ENCODE data around the gene NAE1. TPM values are rescaled to one million over a fixed set of nuclear protein-coding genes. Genes with fewer than 3 reads are reported as not detected.

NAE1 gene
- total RNA-seq (68.1 TPM), polyA plus RNA-seq (10 to 100 TPM; 81.2 to 89.1 (median 86.5) TPM)

- peaks cover 5% of the 10 kb centered on the region for H3K27me3 Mint-ChIP-seq
- Histone ChIP-seq H3K4me1 (ENCODE audit: control insufficient read depth, insufficient read depth, low read length, poor library complexity, severe bottlenecking) (peaks cover 29% of the 10 kb centered on the region), H3K9me3 (ENCODE audit: control insufficient read depth in 2 of 2, low read length in 2 of 2) (no peaks in the 10 kb centered on the region), H3K27ac (ENCODE audit: insufficient read depth, low read length, poor library complexity, severe bottlenecking) (peak within 1 kb of the TSS; percentile 65), H3K4me3 (ENCODE audit: low read depth, low read length) (peak within 1 kb of the TSS; percentile 90), H3K27me3 (ENCODE audit: control insufficient read depth, insufficient read depth, low read length) (no peaks in the 10 kb centered on the region), H3K36me3 (ENCODE audit: control insufficient read depth, insufficient read depth, low read length) (peaks cover 18% of the 10 kb centered on the region)
- DNase-seq (peak; percentile 81 to 92 (median 91)), ATAC-seq (ENCODE audit: low read depth in 2 of 2) (peak; percentile 94)
- H3K9me3 Mint-ChIP-seq = no peaks in the 10 kb centered on the region
- peaks cover 17 to 45% (median 26%) of the 10 kb centered on the region in 4 donors for H3K4me1 Mint-ChIP-seq
- peaks cover 16% of the 10 kb centered on the region for H3K36me3 Mint-ChIP-seq
- peak within 1 kb of the TSS; percentile 86 to 91 (median 88) for H3K4me3 Mint-ChIP-seq
- peak within 1 kb of the TSS; percentile 14 to 81 (median 73) for H3K27ac Mint-ChIP-seq
Observed at GRCh38 chr16:66830422-66831404, at the start of gene NAE1. NAE1 (minus strand) TSS chr16:66830976; CDS start chr16:66830899, 77 bp downstream.

- peak in 1 of 3 donors; percentile 42 for DNase-seq
- Histone ChIP-seq H3K27ac (ENCODE audit: insufficient read depth, low read length, poor library complexity, severe bottlenecking) (no peak overlapping the region), H3K27me3 (ENCODE audit: control insufficient read depth, insufficient read depth, low read length) (no peaks in the 10 kb centered on the region), H3K4me3 (ENCODE audit: low read depth, low read length) (no peak overlapping the region), H3K4me1 (ENCODE audit: control insufficient read depth, insufficient read depth, low read length, poor library complexity, severe bottlenecking) (peaks cover 24% of the 10 kb centered on the region), H3K9me3 (ENCODE audit: control insufficient read depth in 2 of 2, low read length in 2 of 2) (no peaks in the 10 kb centered on the region), H3K36me3 (ENCODE audit: control insufficient read depth, insufficient read depth, low read length) (no peaks in the 10 kb centered on the region)
- peaks cover 13 to 40% (median 26%) of the 10 kb centered on the region in 4 donors for H3K4me1 Mint-ChIP-seq
- no peak for ATAC-seq (ENCODE audit: low read depth in 2 of 2)
- H3K36me3 Mint-ChIP-seq = no peaks in the 10 kb centered on the region
- no peaks in the 10 kb centered on the region for H3K27me3 Mint-ChIP-seq
- peak overlapping the region in 1 of 3 donors; percentile 21 for H3K27ac Mint-ChIP-seq
- peak overlapping the region in 3 of 4 donors; percentile 73 to 90 (median 75) for H3K4me3 Mint-ChIP-seq
- H3K9me3 Mint-ChIP-seq = peaks cover 0 to 2% (median 0%) of the 10 kb centered on the region in 7 donors
Observed at GRCh38 chr16:66878067-66878466, 47.3 kb upstream of the NAE1 start.

GRCh38 chr16:66874079-66874775, 43.5 kb upstream of the NAE1 start:
- Histone ChIP-seq H3K27me3 (ENCODE audit: control insufficient read depth, insufficient read depth, low read length) (no peaks in the 10 kb centered on the region), H3K9me3 (ENCODE audit: control insufficient read depth in 2 of 2, low read length in 2 of 2) (no peaks in the 10 kb centered on the region), H3K4me1 (ENCODE audit: control insufficient read depth, insufficient read depth, low read length, poor library complexity, severe bottlenecking) (peaks cover 9% of the 10 kb centered on the region), H3K36me3 (ENCODE audit: control insufficient read depth, insufficient read depth, low read length) (no peaks in the 10 kb centered on the region), H3K27ac (ENCODE audit: insufficient read depth, low read length, poor library complexity, severe bottlenecking) (no peak overlapping the region), H3K4me3 (ENCODE audit: low read depth, low read length) (no peak overlapping the region)
- no peaks in the 10 kb centered on the region for H3K27me3 Mint-ChIP-seq
- ATAC-seq (ENCODE audit: low read depth in 2 of 2) = no peak
- peaks cover 0 to 2% (median 0%) of the 10 kb centered on the region in 7 donors for H3K9me3 Mint-ChIP-seq
- H3K27ac Mint-ChIP-seq = peak overlapping the region; percentile 73 to 89 (median 77)
- H3K36me3 Mint-ChIP-seq = no peaks in the 10 kb centered on the region
- peaks cover 7 to 24% (median 15%) of the 10 kb centered on the region in 4 donors for H3K4me1 Mint-ChIP-seq
- H3K4me3 Mint-ChIP-seq = peak overlapping the region; percentile 50 to 85 (median 58)
- no peak for DNase-seq

DNA sequence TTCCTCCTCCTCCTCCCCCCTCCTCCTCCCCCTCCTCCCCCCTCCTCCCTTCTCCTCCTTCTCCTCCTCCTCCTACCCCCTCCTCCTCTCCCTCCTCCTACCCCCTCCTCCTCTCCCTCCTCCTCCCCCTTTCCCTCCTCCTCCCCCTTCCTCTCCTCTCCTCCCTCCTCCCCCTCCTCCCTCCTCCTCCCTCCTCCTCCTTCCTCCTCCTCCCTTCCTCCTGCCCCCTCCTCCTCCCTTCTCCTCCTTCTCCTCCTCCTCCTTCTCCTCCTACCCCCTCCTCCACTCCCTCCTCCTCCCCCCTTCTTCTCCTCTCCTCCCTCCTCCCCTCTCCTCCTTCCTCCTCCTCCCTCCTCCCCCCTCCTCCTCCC, 42.9 kb upstream of the NAE1 start:
- peaks cover 0 to 2% (median 0%) of the 10 kb centered on the region in 7 donors for H3K9me3 Mint-ChIP-seq
- peak overlapping the region in 1 of 3 donors; percentile 81 for H3K27ac Mint-ChIP-seq
- peak overlapping the region; percentile 65 for H3K27ac ChIP-seq (ENCODE audit: insufficient read depth, low read length, poor library complexity, severe bottlenecking)
- peak overlapping the region in 1 of 4 donors; percentile 79 for H3K4me3 Mint-ChIP-seq
- no peaks in the 10 kb centered on the region for H3K9me3 ChIP-seq (ENCODE audit: control insufficient read depth in 2 of 2, low read length in 2 of 2)
- H3K27me3 Mint-ChIP-seq = no peaks in the 10 kb centered on the region
- H3K4me3 ChIP-seq (ENCODE audit: low read depth, low read length) = no peak overlapping the region
- peaks cover 7 to 24% (median 15%) of the 10 kb centered on the region in 4 donors for H3K4me1 Mint-ChIP-seq
- H3K27me3 ChIP-seq (ENCODE audit: control insufficient read depth, insufficient read depth, low read length) = no peaks in the 10 kb centered on the region
- no peaks in the 10 kb centered on the region for H3K36me3 ChIP-seq (ENCODE audit: control insufficient read depth, insufficient read depth, low read length)
- DNase-seq (no peak), ATAC-seq (ENCODE audit: low read depth in 2 of 2) (no peak)
- H3K4me1 ChIP-seq (ENCODE audit: control insufficient read depth, insufficient read depth, low read length, poor library complexity, severe bottlenecking) = peaks cover 9% of the 10 kb centered on the region
- H3K36me3 Mint-ChIP-seq = no peaks in the 10 kb centered on the region

- peak; percentile 82 to 83 for ATAC-seq (ENCODE audit: low read depth in 2 of 2)
- peaks cover 9% of the 10 kb centered on the region for H3K4me1 ChIP-seq (ENCODE audit: control insufficient read depth, insufficient read depth, low read length, poor library complexity, severe bottlenecking)
- Mint-ChIP-seq H3K4me3 (peak overlapping the region; percentile 79 to 88 (median 86)), H3K36me3 (no peaks in the 10 kb centered on the region), H3K9me3 (peaks cover 0 to 2% (median 0%) of the 10 kb centered on the region in 7 donors), H3K27me3 (no peaks in the 10 kb centered on the region), H3K4me1 (peaks cover 6 to 21% (median 14%) of the 10 kb centered on the region in 4 donors), H3K27ac (peak overlapping the region; percentile 81 to 90 (median 89))
- H3K27ac ChIP-seq (ENCODE audit: insufficient read depth, low read length, poor library complexity, severe bottlenecking) = peak overlapping the region; percentile 65
- peak overlapping the region; percentile 56 for H3K4me3 ChIP-seq (ENCODE audit: low read depth, low read length)
- no peaks in the 10 kb centered on the region for H3K36me3 ChIP-seq (ENCODE audit: control insufficient read depth, insufficient read depth, low read length)
- DNase-seq = peak; percentile 74 to 95 (median 80)
- H3K9me3 ChIP-seq (ENCODE audit: control insufficient read depth in 2 of 2, low read length in 2 of 2) = no peaks in the 10 kb centered on the region
- no peaks in the 10 kb centered on the region for H3K27me3 ChIP-seq (ENCODE audit: control insufficient read depth, insufficient read depth, low read length)
Observed at GRCh38 chr16:66872943-66873684, 42.3 kb upstream of the NAE1 start.

DNA sequence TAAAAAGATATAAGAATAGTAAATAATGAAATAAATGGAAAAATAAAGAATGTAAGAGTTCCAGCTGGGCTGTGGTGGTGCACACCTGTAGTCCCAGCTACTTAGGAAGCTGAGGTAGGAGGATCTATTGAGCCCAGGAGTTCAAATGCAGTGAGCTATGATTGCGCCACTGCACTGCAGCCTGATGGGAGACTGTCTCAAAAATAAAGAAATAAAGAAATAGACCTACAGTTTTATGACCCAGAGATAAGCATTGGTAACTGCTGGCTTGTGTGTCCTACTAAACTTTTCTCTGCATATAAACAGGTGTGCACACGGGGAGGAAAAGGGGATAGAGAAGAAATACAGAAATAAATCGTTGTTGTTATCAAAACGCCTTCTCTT, 41.8 kb upstream of the NAE1 start:
- Histone ChIP-seq H3K4me3 (ENCODE audit: low read depth, low read length) (peak overlapping the region; percentile 56), H3K27me3 (ENCODE audit: control insufficient read depth, insufficient read depth, low read length) (no peaks in the 10 kb centered on the region), H3K36me3 (ENCODE audit: control insufficient read depth, insufficient read depth, low read length) (no peaks in the 10 kb centered on the region), H3K4me1 (ENCODE audit: control insufficient read depth, insufficient read depth, low read length, poor library complexity, severe bottlenecking) (peaks cover 9% of the 10 kb centered on the region), H3K27ac (ENCODE audit: insufficient read depth, low read length, poor library complexity, severe bottlenecking) (no peak overlapping the region), H3K9me3 (ENCODE audit: control insufficient read depth in 2 of 2, low read length in 2 of 2) (no peaks in the 10 kb centered on the region)
- DNase-seq (no peak), ATAC-seq (ENCODE audit: low read depth in 2 of 2) (no peak)
- Mint-ChIP-seq H3K9me3 (peaks cover 0 to 2% (median 0%) of the 10 kb centered on the region in 7 donors), H3K27ac (peak overlapping the region; percentile 81 to 90 (median 89)), H3K27me3 (no peaks in the 10 kb centered on the region), H3K4me3 (peak overlapping the region; percentile 79 to 88 (median 86)), H3K4me1 (peaks cover 4 to 22% (median 14%) of the 10 kb centered on the region in 4 donors), H3K36me3 (no peaks in the 10 kb centered on the region)

DNA sequence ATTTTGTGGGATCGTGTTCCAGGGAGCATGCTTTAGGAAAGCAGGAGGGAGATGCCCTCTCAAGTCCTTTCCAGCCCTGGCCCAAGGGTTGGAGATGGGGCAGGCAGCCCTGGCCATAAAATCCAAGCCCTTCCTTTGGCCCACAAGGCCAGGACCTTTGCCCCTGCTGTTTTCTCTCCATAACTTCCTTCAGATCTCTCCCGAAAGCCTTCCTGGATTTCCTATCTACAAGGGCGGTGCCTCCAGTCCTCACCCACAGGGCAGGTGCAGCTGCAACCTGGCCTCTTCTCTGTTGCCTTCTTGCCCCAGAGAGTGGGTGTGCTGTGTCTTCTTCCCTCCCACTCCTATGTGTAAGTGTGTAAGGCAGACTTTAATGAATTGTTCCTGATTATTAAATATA, 41.1 kb upstream of the NAE1 start:
- ATAC-seq (ENCODE audit: low read depth in 2 of 2) = no peak
- no peak overlapping the region for H3K27ac ChIP-seq (ENCODE audit: insufficient read depth, low read length, poor library complexity, severe bottlenecking)
- Mint-ChIP-seq H3K9me3 (peaks cover 0 to 2% (median 0%) of the 10 kb centered on the region in 7 donors), H3K27me3 (no peaks in the 10 kb centered on the region), H3K4me1 (peaks cover 4 to 22% (median 15%) of the 10 kb centered on the region in 4 donors), H3K27ac (no peak overlapping the region), H3K4me3 (peak overlapping the region in 3 of 4 donors; percentile 24 to 83 (median 79)), H3K36me3 (no peaks in the 10 kb centered on the region)
- H3K27me3 ChIP-seq (ENCODE audit: control insufficient read depth, insufficient read depth, low read length) = no peaks in the 10 kb centered on the region
- H3K4me1 ChIP-seq (ENCODE audit: control insufficient read depth, insufficient read depth, low read length, poor library complexity, severe bottlenecking) = peaks cover 9% of the 10 kb centered on the region
- no peak overlapping the region for H3K4me3 ChIP-seq (ENCODE audit: low read depth, low read length)
- DNase-seq = no peak
- no peaks in the 10 kb centered on the region for H3K9me3 ChIP-seq (ENCODE audit: control insufficient read depth in 2 of 2, low read length in 2 of 2)
- no peaks in the 10 kb centered on the region for H3K36me3 ChIP-seq (ENCODE audit: control insufficient read depth, insufficient read depth, low read length)
